ENCODE results near the gene TBC1D1.

The TBC1D1 gene

DNA sequence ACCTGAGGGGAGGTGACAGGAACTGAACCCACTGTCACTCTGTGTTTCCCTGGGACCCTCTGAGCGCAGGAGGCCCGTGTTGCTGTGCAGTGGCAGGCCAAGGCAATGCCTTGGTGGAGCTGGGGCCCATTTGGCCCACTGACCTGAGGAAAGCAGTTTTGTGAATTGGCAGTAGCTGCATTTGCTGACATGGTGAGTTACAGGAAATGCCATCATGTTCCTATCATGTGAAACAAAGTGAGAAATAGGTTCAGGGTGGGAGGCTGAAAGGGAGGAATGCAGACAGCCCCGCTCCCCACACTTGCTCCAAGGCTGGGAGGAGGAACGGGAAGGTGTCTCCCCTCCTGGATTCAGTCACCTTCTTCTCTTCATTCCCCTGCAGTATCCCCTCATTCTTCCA is 215.4 kb downstream of the TBC1D1 start:
- no peak for DNase-seq (ENCODE audit: low read depth)

DNA sequence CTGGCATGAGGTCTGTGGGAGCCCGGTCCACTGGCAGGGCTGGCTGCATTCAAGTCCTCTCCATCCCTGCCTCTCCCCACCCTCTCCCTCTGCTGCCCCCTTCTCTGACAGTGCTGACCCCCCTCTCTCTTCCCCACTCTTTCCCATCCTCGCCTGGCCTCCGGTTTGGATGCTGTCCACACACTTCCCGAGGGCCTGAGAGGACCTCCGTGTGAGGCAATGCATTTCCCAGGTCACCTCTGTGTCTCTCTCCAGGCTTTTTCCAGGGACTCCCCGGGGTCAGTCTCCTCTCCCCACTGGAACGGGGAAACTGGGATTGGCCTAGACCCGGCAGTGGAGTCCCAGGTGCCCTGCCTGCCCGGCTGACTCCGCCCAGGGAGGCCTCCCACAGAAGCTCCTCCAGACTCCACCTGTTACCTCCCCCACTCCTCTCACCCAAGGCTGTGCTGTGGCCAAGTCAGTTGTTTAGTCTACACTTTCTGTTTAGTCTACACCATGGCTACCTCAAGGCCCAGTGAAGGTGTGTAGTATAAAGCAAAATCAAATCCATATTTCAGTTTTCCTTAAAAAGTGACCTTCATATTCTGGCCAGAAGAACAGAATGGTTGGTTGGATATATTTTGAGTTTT is 216.1 kb downstream of the TBC1D1 start:
- no peak for DNase-seq (ENCODE audit: low read depth)

DNA sequence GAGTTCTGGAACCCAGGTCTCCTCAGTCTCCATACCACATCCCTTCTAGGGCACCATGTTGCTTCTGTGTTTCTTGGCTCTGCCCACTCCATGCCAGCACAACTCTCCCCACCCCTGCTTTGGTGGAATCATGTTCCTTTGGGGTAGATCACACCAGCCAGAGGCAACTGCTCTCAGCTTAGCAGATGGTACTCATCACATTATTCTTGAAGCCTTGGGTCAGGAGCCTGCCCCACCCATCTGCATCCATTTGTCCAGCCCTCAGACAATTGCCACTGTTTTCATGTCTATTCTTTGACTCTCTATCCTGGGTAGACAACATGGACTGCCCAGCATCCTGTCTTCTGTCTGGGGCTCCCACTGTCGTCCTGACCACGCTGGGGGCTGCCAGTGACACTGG is 216.9 kb downstream of the TBC1D1 start:
- DNase-seq (ENCODE audit: low read depth), result no peak

DNA sequence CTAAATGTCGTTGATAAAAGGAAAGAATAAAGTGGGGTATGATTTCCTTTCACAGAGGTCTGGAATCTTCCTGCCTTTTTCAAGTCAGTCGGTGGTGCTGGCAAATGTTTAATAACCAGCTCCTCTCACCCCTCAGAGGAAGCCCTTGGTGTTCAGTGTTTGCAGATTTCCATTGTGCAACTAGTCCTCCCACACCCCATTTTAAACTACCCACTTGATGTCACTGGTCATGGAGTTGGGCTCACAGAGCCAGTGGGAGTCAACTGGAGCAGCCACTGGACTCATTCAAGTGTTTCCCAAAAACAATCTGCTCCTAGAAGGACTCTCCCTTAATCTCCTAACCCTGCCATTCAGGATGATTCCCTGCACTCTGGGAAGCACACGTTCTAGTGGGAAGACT is 218.5 kb downstream of the TBC1D1 start:
- DNase-seq (ENCODE audit: low read depth), result no peak

DNA sequence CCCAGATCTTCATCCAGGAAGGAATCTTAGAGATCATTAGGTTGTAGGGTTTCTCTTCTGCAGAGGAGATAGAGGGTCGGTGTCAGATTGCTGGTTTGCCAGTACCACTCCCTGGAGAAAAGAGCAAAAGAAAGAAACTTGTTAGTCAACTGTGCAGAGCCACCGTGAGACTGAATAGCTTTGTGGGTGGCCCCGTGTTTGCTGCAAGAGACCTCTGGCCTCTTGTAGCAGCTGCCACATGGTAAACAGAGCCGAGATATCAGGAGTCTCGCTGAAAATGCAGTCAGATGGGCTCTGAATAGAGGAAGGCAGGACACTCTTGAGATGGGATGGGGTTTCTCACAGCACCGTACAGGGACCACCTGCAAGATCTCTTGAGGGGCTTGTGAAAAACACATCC is 219.0 kb downstream of the TBC1D1 start:
- DNase-seq (ENCODE audit: low read depth), result no peak

DNA sequence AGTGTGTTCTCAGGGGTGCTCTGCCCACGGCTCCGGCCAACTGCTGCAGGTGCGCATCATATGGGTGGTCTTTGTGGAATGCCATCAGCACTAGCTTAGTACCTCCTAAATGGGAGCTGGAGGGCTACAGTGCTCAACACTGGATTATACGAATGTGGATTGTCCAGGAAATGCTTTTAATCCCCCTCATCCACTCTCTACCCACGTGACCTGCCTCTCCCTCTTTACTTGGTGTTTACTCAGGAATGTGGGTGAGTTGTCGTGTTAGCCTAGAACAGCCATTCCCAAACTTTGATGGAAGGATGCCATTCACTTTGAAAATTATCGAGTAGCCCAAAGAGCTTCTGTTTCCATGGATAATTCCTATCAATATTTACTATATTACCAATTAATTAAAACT is 220.1 kb downstream of the TBC1D1 start:
- DNase-seq (ENCODE audit: low read depth), result no peak

DNA sequence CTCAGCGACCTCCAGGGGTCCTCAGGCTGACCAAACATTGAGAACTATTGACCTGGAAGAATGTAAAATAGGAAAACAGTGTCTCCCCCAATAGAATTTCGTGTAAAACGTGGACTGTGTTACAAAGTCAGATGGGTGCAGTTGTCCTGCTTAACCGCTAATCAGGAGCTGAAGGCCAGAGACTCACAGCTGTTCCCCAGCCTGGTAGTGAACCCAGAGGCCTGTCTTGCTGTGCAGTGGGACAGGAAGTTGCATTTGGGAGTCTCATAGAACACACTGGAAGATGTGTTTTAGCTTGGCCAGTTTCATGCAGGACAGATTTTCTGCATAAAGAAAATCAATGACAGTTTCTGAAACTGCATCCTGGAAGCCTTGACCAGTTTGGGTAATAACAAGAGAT is 220.8 kb downstream of the TBC1D1 start:
- no peak for DNase-seq (ENCODE audit: low read depth)

DNA sequence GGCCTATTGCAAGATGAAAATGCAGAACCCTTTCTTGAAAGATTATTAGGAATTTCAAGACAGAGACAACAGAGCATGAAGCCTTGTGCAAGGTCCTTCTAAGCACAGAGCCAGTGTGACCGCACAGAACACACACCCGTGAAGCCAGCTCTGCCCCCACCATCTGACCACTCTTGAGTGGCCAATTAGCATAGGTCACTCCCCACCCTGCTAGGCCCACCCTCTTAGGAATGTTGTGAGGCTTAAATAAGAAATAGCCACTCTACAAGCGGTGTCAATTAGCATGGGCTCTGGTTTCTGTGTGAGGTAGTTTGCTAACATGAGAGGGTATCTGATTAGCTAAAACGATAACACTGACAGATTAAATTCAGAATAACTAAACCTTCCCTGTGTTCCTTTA is 222.2 kb downstream of the TBC1D1 start:
- DNase-seq (ENCODE audit: low read depth), result no peak

DNA sequence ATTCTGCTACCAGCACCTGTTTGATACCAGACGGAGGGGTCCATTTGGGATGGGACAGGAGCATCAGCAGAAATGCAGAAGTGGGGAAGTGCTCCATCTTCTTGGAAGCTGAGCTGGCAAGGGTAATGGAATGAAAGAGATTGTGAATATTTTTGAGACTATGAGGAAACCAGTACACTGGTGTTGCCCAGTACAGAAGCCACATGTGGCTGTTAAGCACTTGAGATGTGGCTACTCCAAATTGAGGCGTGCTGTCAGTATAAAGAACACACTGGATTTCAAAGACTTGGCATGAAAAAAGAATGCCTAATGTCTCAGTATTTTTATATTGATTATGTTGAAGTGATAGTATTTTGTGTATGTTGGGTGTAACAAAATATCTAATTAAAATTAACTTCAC is 222.7 kb downstream of the TBC1D1 start:
- DNase-seq (ENCODE audit: low read depth), result no peak

DNA sequence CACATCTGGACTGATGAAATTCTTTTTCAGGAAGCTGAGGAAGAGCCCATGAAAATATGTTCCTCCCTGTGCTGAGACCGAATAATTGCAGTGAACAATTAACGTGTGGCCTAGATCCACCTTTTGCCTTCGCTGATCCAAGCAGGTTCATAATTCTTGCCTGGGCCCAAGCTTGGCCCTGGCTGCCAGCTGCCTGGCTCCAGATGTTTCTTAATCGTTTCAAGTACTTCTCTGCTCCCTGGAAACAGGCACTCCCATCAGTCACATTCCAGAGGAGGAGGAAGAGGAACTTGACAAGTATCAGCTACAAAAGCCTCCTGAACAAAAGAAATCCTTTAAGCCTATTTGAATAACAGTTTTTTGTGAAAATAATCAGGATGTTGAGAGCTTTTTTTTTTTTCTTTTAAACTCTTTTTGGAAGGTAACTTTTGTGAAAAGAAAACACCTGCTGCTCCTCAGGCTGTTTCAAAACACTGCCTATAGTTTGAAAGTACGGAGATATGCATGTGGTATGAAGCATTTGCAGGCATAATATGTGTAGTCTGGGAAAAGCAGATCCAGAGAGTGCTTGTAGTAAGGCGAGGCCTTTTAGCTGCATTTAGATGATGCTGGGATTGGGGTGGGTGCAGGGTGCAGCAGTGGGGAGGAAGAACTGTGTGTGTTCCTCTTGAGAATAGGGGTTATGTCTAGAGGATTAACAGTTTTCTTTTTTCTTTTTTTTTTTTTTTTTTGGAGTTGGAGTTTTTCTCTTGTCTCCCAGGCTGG is 223.7 kb downstream of the TBC1D1 start:
- no peak for DNase-seq (ENCODE audit: low read depth)

DNA sequence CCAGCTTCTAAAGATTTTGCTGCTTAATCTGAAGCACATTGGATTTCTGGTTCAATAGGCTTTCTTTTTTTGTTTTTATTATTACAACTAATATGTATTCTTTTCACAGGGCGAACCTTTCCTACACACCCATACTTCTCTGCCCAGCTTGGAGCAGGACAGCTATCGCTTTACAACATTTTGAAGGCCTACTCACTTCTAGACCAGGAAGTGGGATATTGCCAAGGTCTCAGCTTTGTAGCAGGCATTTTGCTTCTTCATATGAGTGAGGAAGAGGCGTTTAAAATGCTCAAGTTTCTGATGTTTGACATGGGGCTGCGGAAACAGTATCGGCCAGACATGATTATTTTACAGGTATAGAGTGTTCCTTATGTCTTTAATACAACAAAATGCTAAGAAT is 224.7 kb downstream of the TBC1D1 start:
- no peak for DNase-seq (ENCODE audit: low read depth)

DNA sequence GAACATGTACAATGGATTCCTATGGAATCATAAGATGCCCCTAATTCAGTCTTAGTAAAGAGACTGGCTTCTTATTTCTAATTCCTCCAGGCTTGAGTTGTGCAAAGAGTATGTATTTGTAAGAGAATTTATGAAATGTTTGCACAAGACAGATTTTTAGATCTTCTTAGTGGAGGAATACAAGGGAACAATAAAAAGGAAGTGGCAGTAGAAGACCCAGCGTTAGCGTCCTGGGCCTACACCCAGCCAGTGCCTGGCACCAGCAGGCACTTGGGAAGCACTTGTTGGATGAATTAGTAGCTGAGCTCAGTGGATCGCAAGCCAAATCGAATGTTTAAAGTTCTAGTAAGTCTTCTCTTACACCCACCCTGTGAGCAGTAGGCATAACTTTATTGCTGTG is 226.7 kb downstream of the TBC1D1 start:
- DNase-seq (ENCODE audit: low read depth), result no peak

DNA sequence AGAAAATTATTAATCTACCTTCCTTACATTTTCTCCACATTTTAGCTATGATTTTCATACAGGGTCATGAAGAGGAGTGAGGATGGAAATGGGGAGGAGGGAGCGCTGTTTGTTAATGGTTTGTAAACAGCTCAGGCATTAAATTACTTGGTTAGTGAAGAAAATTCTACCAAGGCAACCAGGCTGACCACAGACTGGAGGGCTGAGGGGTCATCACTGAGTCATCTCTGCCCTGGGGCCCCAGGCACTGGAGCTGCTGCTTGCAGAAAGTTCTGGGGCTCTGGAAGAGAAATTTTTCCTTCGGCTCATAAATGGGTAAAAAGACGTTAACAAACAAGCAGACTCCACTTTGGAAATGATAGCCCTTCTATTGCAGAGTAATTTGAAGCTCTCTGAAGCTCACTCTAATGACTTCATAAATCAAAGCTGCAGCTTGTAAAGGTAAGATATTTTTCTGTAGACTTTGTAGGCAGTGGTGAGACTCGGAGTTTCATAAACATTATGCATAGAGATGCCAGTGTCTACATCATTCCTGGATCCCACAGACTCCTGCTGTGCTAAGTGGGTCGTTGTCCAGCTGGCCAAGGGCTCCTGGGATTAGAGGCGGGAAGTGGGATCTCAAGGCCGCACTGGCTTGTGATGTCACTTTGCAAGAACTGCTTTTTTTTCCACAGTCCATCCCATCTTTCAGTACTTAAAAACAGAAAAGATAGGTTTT is 228.9 kb downstream of the TBC1D1 start:
- DNase-seq (ENCODE audit: low read depth), result no peak

DNA sequence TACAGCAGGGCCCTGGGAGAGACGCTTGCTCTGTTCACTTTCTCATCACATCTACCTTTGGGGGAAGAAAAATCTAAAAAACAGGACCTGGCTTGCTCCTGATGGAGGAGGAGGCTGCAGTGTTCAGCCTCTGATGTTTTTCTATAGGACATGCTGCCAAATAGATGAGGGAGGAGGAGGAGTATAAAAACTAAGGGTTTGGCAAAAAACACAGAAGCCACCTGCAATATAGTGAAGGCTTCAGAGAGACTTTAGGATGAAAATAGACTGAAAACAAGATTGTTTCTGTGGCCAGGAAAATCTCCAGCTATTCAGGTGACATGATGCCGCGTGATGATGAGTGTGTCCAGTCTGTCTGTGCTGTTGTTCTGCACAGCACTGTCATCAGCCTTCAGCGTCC is 229.9 kb downstream of the TBC1D1 start:
- no peak for DNase-seq (ENCODE audit: low read depth)

DNA sequence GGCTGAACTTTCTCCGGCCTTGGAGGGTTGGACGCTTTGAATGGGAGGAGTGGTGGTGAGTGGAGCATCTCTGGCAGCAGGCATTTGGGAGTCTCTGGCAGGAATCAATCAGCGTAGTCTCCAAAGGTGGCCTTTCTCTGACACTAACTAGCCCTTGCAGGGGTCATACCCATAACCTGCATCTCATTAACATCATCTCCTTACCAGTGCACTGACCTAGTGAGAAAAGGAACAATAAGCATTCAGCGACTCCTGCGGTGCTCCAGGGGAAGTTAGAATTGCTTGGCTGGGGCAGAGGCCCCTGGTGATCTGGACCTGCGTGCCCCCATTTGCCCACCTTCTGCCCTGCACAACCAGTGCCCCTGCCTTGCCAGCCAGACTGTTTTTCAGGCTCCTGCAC is 231.2 kb downstream of the TBC1D1 start:
- no peak for DNase-seq (ENCODE audit: low read depth)

DNA sequence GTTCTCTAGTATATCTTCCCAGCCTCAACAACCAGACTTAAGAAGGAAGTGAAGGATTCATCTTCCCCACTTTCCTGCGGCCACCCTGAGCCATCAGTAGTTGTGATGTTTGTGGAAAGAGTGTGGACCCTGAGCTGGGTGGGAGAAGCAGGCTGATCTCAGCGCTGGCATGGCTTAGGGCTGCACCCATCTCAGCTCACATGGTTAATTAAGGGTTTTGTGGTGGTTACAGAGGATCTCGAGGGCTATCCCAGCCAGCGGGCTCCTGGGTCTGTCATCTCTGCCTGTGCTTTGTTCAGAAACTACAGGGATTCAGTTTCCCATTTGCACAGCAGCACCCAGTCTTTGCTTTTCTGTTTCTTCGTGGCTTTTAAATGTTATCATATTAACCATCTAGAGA is 232.7 kb downstream of the TBC1D1 start:
- no peak for DNase-seq (ENCODE audit: low read depth)

DNA sequence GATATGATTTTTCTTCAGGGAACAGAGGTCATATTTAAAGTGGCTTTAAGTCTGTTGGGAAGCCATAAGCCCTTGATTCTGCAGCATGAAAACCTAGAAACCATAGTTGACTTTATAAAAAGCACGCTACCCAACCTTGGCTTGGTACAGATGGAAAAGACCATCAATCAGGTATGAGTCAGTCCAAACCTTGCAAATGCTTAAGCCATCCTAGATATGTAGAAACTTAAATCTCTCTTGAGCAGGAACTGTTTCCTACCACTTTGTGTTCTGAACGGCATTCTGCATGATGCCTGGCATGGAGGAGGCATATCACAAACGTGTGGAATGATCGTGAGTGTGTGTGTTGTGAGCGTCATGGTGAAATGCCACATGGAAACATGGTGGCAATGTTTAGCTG is 234.1 kb downstream of the TBC1D1 start:
- DNase-seq (ENCODE audit: low read depth), result no peak

DNA sequence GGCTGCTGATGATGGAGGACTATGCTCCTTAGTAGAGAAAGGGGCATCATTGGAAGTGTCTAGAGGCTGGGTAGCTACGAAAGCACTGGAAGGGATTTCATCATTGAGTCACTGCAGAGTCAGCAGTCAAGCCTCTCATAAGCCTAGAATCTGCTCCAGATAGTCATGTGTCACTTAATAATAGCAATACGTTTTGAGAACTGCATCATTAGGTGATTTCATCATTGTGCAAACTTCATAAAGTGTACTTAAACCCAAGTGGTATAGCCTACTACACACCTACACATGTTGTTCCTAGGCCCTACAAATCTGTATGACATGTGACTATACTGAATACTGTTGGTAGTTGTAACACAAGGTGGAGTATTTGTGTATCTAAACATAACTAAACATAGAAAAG is 234.9 kb downstream of the TBC1D1 start:
- DNase-seq (ENCODE audit: low read depth), result no peak

DNA sequence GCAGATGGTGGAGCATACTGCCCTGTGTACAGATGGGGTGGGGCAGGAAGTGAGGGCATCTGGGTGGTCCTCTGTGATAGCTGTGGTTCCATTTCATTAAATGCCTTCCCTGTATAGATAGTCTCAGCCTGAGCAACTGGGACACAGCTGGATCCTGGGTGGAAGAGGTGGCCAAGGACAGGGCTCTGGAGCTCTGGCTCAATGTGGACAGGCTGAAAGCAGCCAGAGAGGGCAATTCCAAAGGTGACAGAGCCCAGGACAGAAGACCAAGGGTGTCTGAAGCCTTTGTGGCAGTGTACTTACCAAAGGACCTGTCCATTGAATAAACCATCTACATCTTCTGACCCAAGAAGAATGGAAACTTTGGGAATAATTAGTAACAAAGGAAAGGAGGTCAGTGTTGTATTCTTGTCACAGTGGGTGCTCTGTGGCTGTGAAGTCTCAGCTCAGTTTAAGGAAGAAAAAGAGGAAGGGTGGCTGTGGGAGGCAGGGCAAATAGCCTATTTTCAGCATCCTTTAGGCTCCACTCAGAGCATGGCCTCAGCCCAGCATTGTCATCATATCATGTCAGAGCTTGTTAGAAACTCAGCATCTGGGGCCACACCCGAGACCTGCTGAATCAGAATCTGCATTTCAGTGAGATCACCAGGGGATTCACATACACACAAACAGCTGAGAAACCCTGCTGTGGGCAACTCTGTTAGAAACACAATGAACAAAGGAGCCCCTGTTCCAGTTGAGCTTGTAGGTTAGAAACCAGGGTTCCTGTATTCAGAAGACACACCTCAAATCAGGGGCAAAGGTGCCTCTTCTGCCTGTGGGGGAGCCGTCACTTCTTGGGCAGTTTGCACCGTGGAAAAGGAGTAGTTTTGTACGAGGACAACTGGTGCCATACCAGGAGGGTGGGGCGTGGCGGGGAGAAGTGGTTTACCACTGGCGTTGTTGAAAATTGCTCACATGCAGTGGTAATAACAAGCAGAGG is 237.9 kb downstream of the TBC1D1 start:
- DNase-seq (ENCODE audit: low read depth), result peak; percentile 50

DNA sequence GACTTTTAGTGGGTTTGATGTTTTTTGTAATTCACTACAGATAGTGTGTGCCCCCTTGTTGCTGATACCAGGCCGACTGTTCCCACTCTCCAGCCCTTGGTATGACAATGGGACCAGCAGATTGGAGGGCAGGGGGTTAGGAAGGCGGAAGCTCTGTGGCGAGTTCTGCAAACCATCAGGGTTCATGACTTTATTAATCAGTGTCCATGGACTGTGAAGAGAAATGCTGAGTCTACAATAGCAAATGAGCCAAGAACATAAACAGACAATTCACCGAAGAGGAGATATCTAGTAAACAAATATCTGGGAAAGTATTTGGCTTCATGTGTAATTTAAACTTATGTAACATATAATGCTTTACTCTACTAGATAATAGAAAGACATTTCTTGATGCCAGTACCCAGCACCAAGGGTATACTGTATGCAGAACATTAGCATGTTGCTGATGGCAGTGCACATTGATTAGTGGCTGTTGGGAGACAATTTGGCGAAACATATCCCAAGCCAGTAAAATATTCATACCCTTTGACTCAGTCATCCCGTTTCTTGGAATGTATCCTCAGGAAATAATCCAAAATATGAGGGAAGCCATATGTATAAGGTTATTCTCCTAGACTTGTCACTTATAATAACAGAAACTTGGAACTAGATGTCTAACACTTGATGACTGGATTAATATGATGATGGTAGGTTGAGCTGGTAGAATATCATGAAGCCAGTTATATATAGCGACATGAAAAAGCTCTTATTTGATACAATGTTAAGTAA is 238.8 kb downstream of the TBC1D1 start:
- no peak for DNase-seq (ENCODE audit: low read depth)

DNA sequence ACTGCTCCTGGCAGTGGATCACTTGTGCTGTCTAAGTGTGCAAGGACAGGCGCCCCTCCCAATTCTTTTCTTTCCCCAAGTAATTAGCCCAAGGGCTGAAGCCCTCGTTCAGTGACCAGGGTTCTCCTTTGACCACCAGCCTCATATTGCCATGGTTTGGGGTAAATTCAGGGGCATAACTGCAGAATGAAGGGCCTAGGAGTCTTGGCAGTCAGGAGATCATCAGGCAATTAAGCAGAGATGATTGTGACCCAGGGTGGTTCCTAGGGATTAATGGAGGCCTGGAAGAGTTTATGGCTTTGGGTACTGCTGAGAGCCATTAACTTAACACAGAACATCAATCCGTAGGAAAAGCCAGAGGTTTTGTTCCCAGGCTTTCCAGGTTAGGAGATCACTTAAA is 240.0 kb downstream of the TBC1D1 start:
- no peak for DNase-seq (ENCODE audit: low read depth)

Measured in stimulated activated CD4-positive, alpha-beta T cell treated with anti-CD3 and anti-CD28 coated beads, Interleukin-2, amount 100 ng/mL, for 4 hours (primary cell).